GM12874 (cell line): ENCODE results near the gene MEDAG.
A peak's percentile ranks its signal among the peaks of the same experiment; 100 is the strongest.

Experiments
- TF ChIP-seq, protein P1 (sequence below): IDR thresholded peaks from 2 replicates; pipeline ENCODE4 v1.5.1; 2011; ENCODE audit warnings: low read depth, mild to moderate bottlenecking, control low read depth, low read length, moderate library complexity; ENCODE audit not compliant: insufficient read depth

MEDAG gene

GRCh38 chr13:30884543-30884942, 21.5 kb upstream of the MEDAG start:
- TF ChIP-seq, protein P1, sequence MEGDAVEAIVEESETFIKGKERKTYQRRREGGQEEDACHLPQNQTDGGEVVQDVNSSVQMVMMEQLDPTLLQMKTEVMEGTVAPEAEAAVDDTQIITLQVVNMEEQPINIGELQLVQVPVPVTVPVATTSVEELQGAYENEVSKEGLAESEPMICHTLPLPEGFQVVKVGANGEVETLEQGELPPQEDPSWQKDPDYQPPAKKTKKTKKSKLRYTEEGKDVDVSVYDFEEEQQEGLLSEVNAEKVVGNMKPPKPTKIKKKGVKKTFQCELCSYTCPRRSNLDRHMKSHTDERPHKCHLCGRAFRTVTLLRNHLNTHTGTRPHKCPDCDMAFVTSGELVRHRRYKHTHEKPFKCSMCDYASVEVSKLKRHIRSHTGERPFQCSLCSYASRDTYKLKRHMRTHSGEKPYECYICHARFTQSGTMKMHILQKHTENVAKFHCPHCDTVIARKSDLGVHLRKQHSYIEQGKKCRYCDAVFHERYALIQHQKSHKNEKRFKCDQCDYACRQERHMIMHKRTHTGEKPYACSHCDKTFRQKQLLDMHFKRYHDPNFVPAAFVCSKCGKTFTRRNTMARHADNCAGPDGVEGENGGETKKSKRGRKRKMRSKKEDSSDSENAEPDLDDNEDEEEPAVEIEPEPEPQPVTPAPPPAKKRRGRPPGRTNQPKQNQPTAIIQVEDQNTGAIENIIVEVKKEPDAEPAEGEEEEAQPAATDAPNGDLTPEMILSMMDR = no peak

GRCh38 chr13:30889196-30889690, 16.8 kb upstream of the MEDAG start:
- TF ChIP-seq, protein P1 = no peak

GRCh38 chr13:30892966-30893365, 13.1 kb upstream of the MEDAG start:
- TF ChIP-seq, protein P1 = peak; percentile 56

GRCh38 chr13:30895773-30896172, 10.3 kb upstream of the MEDAG start:
- TF ChIP-seq, protein P1 = no peak

- TF ChIP-seq, protein P1 = no peak
These were observed 8.0 kb upstream of the MEDAG start for GRCh38 chr13:30898070-30898469.

- TF ChIP-seq, protein P1 = no peak
These were observed 7.3 kb upstream of the MEDAG start for GRCh38 chr13:30898678-30899241.

GRCh38 chr13:30900436-30900835, 5.6 kb upstream of the MEDAG start:
- TF ChIP-seq, protein P1 = no peak
